ENCODE results near the gene MFNG. TPM values are rescaled to one million over a fixed set of nuclear protein-coding genes. Genes with fewer than 3 reads are reported as not detected.

MFNG gene
- total RNA-seq, 2 donors from 2014 or later = 4.4 to 7.3 TPM

GRCh38 chr22:37491559-37492427, 5.6 kb upstream of the MFNG start:
- Histone ChIP-seq H3K4me3 (no peak overlapping the region), H3K27me3 (replicated peaks; ENCODE audit: insufficient read depth) (no peaks in the 10 kb centered on the region), H3K4me1 (replicated peaks) (no peaks in the 10 kb centered on the region), H3K27ac (no peak overlapping the region), H3K36me3 (no peaks in the 10 kb centered on the region), H3K9me3 (no peaks in the 10 kb centered on the region)
- TF ChIP-seq POLR2A (IDR thresholded peaks at IDR 0.05) (no peak), CTCF (IDR thresholded peaks at IDR 0.05) (no peak), POLR2AphosphoS5 (IDR thresholded peaks at IDR 0.05) (no peak)
- no peak for DNase-seq (ENCODE audit: low spot score)
- WGBS = 79% methylated on average over 19 of the region's 22 CpGs
- intact Hi-C loops (cut with DNase I) = no loop called here

- no peak for DNase-seq (ENCODE audit: low spot score)
- H3K36me3 ChIP-seq = no peaks in the 10 kb centered on the region
- H3K4me3 ChIP-seq = no peak overlapping the region
- WGBS = 93% methylated on average over 9 of the region's 16 CpGs
- TF ChIP-seq POLR2AphosphoS5 (IDR thresholded peaks at IDR 0.05) (no peak), CTCF (IDR thresholded peaks at IDR 0.05) (no peak), POLR2A (IDR thresholded peaks at IDR 0.05) (no peak)
- no peaks in the 10 kb centered on the region for H3K9me3 ChIP-seq
- H3K27me3 ChIP-seq (replicated peaks; ENCODE audit: insufficient read depth) = no peaks in the 10 kb centered on the region
- H3K4me1 ChIP-seq (replicated peaks) = peaks cover 3% of the 10 kb centered on the region
- intact Hi-C loops (cut with DNase I) = no loop called here
- H3K27ac ChIP-seq = no peak overlapping the region
Measured at GRCh38 chr22:37491106-37491505, 4.9 kb upstream of the MFNG start.

GRCh38 chr22:37489983-37490382, 3.8 kb upstream of the MFNG start:
- TF ChIP-seq POLR2A (IDR thresholded peaks at IDR 0.05) = no peak
- TF ChIP-seq POLR2AphosphoS5 (IDR thresholded peaks at IDR 0.05) = no peak
- no peak for TF ChIP-seq CTCF (IDR thresholded peaks at IDR 0.05)
- intact Hi-C loops (cut with DNase I) = no loop called here
- H3K9me3 ChIP-seq = no peaks in the 10 kb centered on the region
- DNase-seq (ENCODE audit: low spot score) = no peak
- no peaks in the 10 kb centered on the region for H3K27me3 ChIP-seq (replicated peaks; ENCODE audit: insufficient read depth)
- H3K4me3 ChIP-seq = no peak overlapping the region
- peaks cover 3% of the 10 kb centered on the region for H3K4me1 ChIP-seq (replicated peaks)
- H3K36me3 ChIP-seq = no peaks in the 10 kb centered on the region
- 90% methylated on average over 8 of the region's 10 CpGs for WGBS
- H3K27ac ChIP-seq = no peak overlapping the region

GRCh38 chr22:37488337-37489135, 2.4 kb upstream of the MFNG start:
- 80% methylated on average over 15 of the region's 15 CpGs for WGBS
- no peaks in the 10 kb centered on the region for H3K9me3 ChIP-seq
- H3K4me3 ChIP-seq = no peak overlapping the region
- DNase-seq (ENCODE audit: low spot score) = no peak
- no peak for TF ChIP-seq POLR2A (IDR thresholded peaks at IDR 0.05)
- TF ChIP-seq CTCF (IDR thresholded peaks at IDR 0.05) = no peak
- TF ChIP-seq POLR2AphosphoS5 (IDR thresholded peaks at IDR 0.05) = no peak
- H3K27ac ChIP-seq = no peak overlapping the region
- peaks cover 3% of the 10 kb centered on the region for H3K4me1 ChIP-seq (replicated peaks)
- H3K27me3 ChIP-seq (replicated peaks; ENCODE audit: insufficient read depth) = no peaks in the 10 kb centered on the region
- intact Hi-C loops (cut with DNase I) = no loop called here
- H3K36me3 ChIP-seq = no peaks in the 10 kb centered on the region

Data from prostate gland (tissue), 2 donors.